K562 (cell line): ENCODE results near the gene PLAAT4. TPM values are rescaled to one million over a fixed set of nuclear protein-coding genes. Genes with fewer than 3 reads are reported as not detected.

ENCODE experiments used
- CAMTA2 ChIP-seq: fragments of 250-450 bp; sonication (Bioruptor Pico); conservative IDR thresholded peaks from 2 replicates; pipeline ENCODE4 v1.5.1; 2022
- DACH1 ChIP-seq: fragments of 450-650 bp; IDR thresholded peaks from 2 replicates; pipeline ENCODE4 v1.6.1; 2018; ENCODE audit not compliant: partially characterized antibody
- GATAD2A ChIP-seq: fragments of 450-650 bp; IDR thresholded peaks from 2 replicates; pipeline ENCODE4 v1.6.1; 2017
- LCOR ChIP-seq: sonication (generic); formaldehyde crosslinking; IDR thresholded peaks from 2 replicates; pipeline ENCODE4 v1.8.0; 2022; ENCODE audit warnings: mild to moderate bottlenecking, missing genetic modification reagents
- MIER1 ChIP-seq: fragments of 450-650 bp; IDR thresholded peaks from 2 replicates; pipeline ENCODE4 v1.6.1; 2016; ENCODE audit warnings: antibody characterized with exemption, mild to moderate bottlenecking, low read depth
- NR2C2 ChIP-seq, 2 experiments: fragments of 200-800 bp in 1 of 2; sonication (Bioruptor generic) in 1 of 2; sonication (generic) in 1 of 2; formaldehyde crosslinking in 1 of 2; IDR thresholded peaks; 2 replicates each; pipeline versions ENCODE4 v1.6.1 to v1.8.0; 2016 to 2022; ENCODE audit warnings: mild to moderate bottlenecking in 1 of 2, missing compliant biosample characterization in 1 of 2, missing genetic modification characterization in 1 of 2, missing genetic modification reagents in 1 of 2
- POLR2A ChIP-seq: fragments of 450-650 bp; conservative IDR thresholded peaks from 2 replicates; pipeline ENCODE4 v1.6.1; 2016
- POLR2AphosphoS5 ChIP-seq: IDR thresholded peaks from 2 replicates; pipeline ENCODE4 v1.6.1; 2011; ENCODE audit warnings: mild to moderate bottlenecking, low read depth, low read length, moderate library complexity; ENCODE audit not compliant: control insufficient read depth, insufficient read depth
- RBM15 ChIP-seq: fragments of 200-400 bp; formaldehyde crosslinking; IDR thresholded peaks from 2 replicates; pipeline ENCODE4 v1.6.1; 2018; ENCODE audit warnings: mild to moderate bottlenecking, low read length, moderate library complexity; ENCODE audit not compliant: insufficient read depth
- SP1 ChIP-seq: sonication (generic); formaldehyde crosslinking; IDR thresholded peaks from 2 replicates; pipeline ENCODE4 v1.8.1; 2022; ENCODE audit warnings: mild to moderate bottlenecking, missing genetic modification reagents
- SRSF1 ChIP-seq: fragments of 200-400 bp; formaldehyde crosslinking; IDR thresholded peaks from 2 replicates; pipeline ENCODE4 v1.6.1; 2017; ENCODE audit warnings: mild to moderate bottlenecking, low read depth, low read length, moderate library complexity
- TCF7 ChIP-seq: sonication (generic); IDR thresholded peaks from 2 replicates; pipeline ENCODE4 v1.6.1; 2016; ENCODE audit warnings: antibody characterized with exemption, borderline replicate concordance
- ZBTB8A ChIP-seq: fragments of 450-650 bp; IDR thresholded peaks from 2 replicates; pipeline ENCODE4 v1.6.1; 2018; ENCODE audit warnings: mild to moderate bottlenecking, moderate library complexity; ENCODE audit not compliant: partially characterized antibody
- ZNF143 ChIP-seq: sonication (generic); formaldehyde crosslinking; IDR thresholded peaks from 2 replicates; pipeline ENCODE4 v1.9.0; 2022; ENCODE audit warnings: mild to moderate bottlenecking, missing genetic modification reagents
- ZNF41 ChIP-seq: fragments of 250-450 bp; sonication (Bioruptor Pico); conservative IDR thresholded peaks from 2 replicates; pipeline ENCODE4 v1.4.0; 2020; ENCODE audit warnings: mild to moderate bottlenecking
- ZNF445 ChIP-seq: fragments of 250-450 bp; sonication (Bioruptor Pico); IDR thresholded peaks from 2 replicates; pipeline ENCODE4 v1.4.0; 2020; ENCODE audit warnings: low read depth, mild to moderate bottlenecking, moderate library complexity
- ZNF583 ChIP-seq: fragments of 250-450 bp; sonication (Bioruptor Pico); IDR thresholded peaks from 2 replicates; pipeline ENCODE4 v1.4.0; 2020
- ZNF79 ChIP-seq: fragments of 250-450 bp; sonication (Bioruptor Pico); IDR thresholded peaks from 2 replicates; pipeline ENCODE4 v1.4.0; 2020; ENCODE audit warnings: low read depth, mild to moderate bottlenecking, moderate library complexity
- polyA plus RNA-seq, 8 experiments: library from polyadenylated mRNA; depleted of rRNA in 4 of 8; stranded (reverse) in 5 of 8; unstranded in 3 of 8; fragments of >200 nt; fragmentation: Nextera tagmentation in 2 of 8; fragmentation: Illumina TruSeq in 1 of 8; extraction: Ambion mirVana in 2 of 8; extraction: Trizol in 1 of 8; gene quantifications; 2 replicates each; pipeline versions ENCODE4 v1.2.1 to v1.2.3, GENCODE V29; 2011 to 2014; ENCODE audit warnings: inconsistent platforms in 1 of 8, missing spikeins in 1 of 8
- total RNA-seq, 7 experiments: library from RNA; depleted of rRNA in 6 of 7; stranded (reverse); fragments of >200 nt in 6 of 7; fragmentation: Illumina TruSeq in 2 of 7; extraction: Trizol in 2 of 7; gene quantifications; 2 replicates each; pipeline versions ENCODE4 v1.2.1 to v1.2.3, GENCODE V29; 2011 to 2021; ENCODE audit warnings: low replicate concordance in 1 of 7
- TF ChIP-seq, protein P1 (sequence below): fragments of 250-450 bp; sonication (Bioruptor Pico); IDR thresholded peaks from 2 replicates; pipeline ENCODE4 v1.9.0; 2021; ENCODE audit warnings: mild to moderate bottlenecking, inconsistent platforms
- TF ChIP-seq, protein P2 (sequence below): IDR thresholded peaks from 3 replicates; pipeline ENCODE4 v1.6.1; 2011; ENCODE audit warnings: borderline replicate concordance, mild to moderate bottlenecking, moderate library complexity; ENCODE audit not compliant: insufficient read length; ENCODE audit errors: extremely low read depth
- TF ChIP-seq, protein P3 (sequence below): fragments of 450-650 bp; IDR thresholded peaks from 2 replicates; pipeline ENCODE4 v1.6.1; 2016; ENCODE audit warnings: low read depth, mild to moderate bottlenecking, moderate library complexity
- TF ChIP-seq, protein P4 (sequence below): sonication (generic); formaldehyde crosslinking; IDR thresholded peaks from 2 replicates; pipeline ENCODE4 v1.8.0; 2022; ENCODE audit warnings: mild to moderate bottlenecking, missing genetic modification reagents, borderline replicate concordance

Gene PLAAT4
- total and polyA plus RNA-seq, 9 of the 15 experiments (the other 6 are each of a cell fraction or from before 2014, with no cell fraction given), result 0.54 to 3.0 (median 1.3) TPM; not detected in 1

DNA sequence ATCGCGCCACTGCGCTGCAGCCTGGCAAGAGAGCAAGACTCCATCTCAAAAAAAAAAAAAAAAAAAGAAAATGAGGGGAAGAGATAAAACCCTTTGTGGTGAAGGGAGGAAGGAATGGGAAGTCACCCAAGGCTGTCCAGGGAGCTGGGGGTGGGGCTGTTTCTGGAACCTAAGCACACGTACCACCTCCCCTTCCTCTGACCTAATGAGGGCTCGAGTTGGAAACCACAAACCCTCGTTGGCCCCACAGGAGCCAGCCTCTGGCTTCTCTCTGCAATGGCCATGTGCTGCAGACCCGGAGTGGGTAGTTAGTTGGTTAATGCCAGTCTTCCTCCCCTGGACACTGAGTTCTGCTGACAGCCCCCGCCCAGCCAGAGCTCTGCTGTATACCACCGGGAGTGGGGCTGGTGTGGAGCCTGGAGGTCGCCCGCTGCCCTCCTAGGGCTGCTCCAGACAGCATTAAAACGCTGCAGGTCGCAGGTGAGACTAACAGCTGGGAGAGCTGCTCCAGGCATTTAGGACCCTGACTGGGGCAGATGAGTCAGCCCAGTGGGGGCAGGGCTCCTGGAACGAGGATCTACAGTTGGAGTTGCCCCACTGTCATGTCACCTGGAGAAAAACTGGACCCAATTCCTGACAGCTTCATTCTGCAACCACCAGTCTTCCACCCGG lies 30.6 kb upstream of the PLAAT4 start, which contains the start of gene LGALS12 (continued):
- no peak for TF ChIP-seq NR2C2 (CRISPR knock-in tag; IDR thresholded peaks at IDR 0.05)
- TF ChIP-seq NR2C2 (tag; IDR thresholded peaks at IDR 0.05), result no peak
- TF ChIP-seq POLR2A, result no peak
- no peak for TF ChIP-seq ZNF583
- TF ChIP-seq DACH1, result no peak
- no peak for TF ChIP-seq RBM15
- TF ChIP-seq CAMTA2 (CRISPR knock-in tag), result no peak
- no peak for TF ChIP-seq POLR2AphosphoS5
- TF ChIP-seq TCF7, result no peak
- TF ChIP-seq, protein P1, sequence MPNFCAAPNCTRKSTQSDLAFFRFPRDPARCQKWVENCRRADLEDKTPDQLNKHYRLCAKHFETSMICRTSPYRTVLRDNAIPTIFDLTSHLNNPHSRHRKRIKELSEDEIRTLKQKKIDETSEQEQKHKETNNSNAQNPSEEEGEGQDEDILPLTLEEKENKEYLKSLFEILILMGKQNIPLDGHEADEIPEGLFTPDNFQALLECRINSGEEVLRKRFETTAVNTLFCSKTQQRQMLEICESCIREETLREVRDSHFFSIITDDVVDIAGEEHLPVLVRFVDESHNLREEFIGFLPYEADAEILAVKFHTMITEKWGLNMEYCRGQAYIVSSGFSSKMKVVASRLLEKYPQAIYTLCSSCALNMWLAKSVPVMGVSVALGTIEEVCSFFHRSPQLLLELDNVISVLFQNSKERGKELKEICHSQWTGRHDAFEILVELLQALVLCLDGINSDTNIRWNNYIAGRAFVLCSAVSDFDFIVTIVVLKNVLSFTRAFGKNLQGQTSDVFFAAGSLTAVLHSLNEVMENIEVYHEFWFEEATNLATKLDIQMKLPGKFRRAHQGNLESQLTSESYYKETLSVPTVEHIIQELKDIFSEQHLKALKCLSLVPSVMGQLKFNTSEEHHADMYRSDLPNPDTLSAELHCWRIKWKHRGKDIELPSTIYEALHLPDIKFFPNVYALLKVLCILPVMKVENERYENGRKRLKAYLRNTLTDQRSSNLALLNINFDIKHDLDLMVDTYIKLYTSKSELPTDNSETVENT, result no peak
- peak; percentile 54 for TF ChIP-seq GATAD2A
- TF ChIP-seq, protein P2, sequence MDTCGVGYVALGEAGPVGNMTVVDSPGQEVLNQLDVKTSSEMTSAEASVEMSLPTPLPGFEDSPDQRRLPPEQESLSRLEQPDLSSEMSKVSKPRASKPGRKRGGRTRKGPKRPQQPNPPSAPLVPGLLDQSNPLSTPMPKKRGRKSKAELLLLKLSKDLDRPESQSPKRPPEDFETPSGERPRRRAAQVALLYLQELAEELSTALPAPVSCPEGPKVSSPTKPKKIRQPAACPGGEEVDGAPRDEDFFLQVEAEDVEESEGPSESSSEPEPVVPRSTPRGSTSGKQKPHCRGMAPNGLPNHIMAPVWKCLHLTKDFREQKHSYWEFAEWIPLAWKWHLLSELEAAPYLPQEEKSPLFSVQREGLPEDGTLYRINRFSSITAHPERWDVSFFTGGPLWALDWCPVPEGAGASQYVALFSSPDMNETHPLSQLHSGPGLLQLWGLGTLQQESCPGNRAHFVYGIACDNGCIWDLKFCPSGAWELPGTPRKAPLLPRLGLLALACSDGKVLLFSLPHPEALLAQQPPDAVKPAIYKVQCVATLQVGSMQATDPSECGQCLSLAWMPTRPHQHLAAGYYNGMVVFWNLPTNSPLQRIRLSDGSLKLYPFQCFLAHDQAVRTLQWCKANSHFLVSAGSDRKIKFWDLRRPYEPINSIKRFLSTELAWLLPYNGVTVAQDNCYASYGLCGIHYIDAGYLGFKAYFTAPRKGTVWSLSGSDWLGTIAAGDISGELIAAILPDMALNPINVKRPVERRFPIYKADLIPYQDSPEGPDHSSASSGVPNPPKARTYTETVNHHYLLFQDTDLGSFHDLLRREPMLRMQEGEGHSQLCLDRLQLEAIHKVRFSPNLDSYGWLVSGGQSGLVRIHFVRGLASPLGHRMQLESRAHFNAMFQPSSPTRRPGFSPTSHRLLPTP, result no peak
- no peak for TF ChIP-seq ZNF445
- no peak for TF ChIP-seq LCOR (CRISPR knock-in tag)
- no peak for TF ChIP-seq SP1 (CRISPR knock-in tag)
- TF ChIP-seq ZNF143 (CRISPR knock-in tag), result no peak
- no peak for TF ChIP-seq MIER1
- TF ChIP-seq, protein P3, sequence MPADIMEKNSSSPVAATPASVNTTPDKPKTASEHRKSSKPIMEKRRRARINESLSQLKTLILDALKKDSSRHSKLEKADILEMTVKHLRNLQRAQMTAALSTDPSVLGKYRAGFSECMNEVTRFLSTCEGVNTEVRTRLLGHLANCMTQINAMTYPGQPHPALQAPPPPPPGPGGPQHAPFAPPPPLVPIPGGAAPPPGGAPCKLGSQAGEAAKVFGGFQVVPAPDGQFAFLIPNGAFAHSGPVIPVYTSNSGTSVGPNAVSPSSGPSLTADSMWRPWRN, result 0 out of 2 replicates have a peak, but pooled peaks have one; percentile 54
- TF ChIP-seq SRSF1, result no peak
- TF ChIP-seq ZNF79 (CRISPR knock-in tag), result no peak
- TF ChIP-seq, protein P4, sequence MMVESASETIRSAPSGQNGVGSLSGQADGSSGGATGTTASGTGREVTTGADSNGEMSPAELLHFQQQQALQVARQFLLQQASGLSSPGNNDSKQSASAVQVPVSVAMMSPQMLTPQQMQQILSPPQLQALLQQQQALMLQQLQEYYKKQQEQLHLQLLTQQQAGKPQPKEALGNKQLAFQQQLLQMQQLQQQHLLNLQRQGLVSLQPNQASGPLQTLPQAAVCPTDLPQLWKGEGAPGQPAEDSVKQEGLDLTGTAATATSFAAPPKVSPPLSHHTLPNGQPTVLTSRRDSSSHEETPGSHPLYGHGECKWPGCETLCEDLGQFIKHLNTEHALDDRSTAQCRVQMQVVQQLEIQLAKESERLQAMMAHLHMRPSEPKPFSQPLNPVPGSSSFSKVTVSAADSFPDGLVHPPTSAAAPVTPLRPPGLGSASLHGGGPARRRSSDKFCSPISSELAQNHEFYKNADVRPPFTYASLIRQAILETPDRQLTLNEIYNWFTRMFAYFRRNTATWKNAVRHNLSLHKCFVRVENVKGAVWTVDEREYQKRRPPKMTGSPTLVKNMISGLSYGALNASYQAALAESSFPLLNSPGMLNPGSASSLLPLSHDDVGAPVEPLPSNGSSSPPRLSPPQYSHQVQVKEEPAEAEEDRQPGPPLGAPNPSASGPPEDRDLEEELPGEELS (CRISPR knock-in tag), result no peak
- no peak for TF ChIP-seq ZNF41 (CRISPR knock-in tag)
- no peak for TF ChIP-seq ZBTB8A
